ENCODE results near the gene TMEM164.
A peak's percentile ranks its signal among the peaks of the same experiment; 100 is the strongest.

TMEM164 gene

GRCh38 chrX:110042496-110042895, 39.6 kb downstream of the TMEM164 start:
- DNase-seq = no peak

DNA sequence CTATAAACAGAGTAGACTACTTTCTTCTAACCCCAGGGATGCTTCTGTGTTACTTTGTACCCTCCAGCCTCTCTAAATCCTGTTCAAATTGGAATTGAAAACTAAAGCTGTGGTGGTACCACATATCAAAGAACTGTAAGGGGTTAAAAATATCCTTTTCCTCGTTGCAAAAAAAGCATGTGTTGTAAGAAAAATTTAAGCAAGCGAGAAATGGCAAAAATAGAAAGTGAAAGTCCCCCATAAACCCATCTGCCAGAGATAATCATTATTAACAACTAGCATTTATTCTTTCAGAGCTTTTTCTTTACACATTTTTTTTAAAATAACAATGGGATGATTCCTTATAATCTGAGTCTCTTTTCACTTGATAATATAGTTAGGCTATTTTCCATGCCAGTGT, 40.6 kb downstream of the TMEM164 start:
- no peak for DNase-seq

DNA sequence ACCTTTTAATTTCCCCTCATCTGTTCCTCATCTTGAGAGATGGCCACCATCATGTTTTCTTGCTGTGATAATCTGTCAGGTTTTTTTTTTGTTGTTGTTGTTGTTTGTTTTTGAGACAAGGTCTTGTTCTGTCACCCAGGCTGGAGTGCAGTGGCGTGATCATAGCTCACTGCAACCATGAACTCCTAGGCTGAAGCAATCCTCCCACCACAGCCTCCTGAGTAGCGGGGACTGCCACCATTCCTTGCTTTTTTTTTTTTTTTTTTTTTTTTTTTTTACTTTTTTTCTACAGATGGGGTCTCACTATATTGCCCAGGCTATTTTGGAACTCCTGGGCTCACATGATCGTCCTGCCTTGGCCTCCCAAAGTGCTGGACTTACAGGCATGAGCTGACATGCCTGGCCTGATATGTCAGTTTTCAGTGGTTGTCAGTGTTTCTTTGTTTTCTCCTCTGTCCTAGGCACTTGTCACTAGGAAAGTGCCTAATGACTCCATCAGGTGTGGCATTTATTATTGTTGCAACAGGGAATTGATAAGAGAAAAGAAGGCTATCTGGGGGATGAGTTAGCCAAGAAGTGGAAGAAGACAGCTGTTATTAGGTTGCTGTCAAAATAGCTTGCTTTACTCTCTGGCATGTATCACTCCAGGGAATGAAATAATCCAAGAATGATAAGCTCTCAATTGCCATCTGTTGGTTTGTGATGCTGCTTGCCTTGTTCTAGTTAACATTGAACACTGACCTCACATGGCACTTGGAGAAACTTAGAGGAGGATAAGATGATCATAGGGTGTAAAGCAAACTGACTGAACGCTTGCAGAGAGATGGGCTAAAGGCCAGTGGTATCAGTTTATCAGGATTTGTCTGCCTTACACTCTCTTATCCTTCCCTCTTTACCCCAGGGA, 41.7 kb downstream of the TMEM164 start:
- DNase-seq = no peak

DNA sequence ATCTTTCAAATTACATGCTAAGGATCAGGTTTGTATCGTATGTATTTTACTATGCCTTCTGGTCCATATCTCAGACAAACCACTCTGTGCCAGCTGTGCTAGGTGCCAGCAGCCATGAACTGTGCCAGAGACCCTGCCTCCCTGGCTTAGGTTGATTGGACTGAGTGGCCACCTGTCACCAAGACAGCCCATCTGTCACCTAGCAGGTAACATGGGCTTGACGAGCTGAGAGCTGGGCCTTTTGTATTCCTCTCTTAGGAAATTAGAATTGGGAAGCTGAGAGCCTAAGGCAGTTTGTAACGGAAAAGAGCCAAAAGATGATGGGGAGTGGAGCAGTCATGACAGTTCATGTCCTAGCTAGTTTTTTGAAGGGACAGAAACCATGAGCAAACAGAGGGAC, 42.5 kb downstream of the TMEM164 start:
- no peak for DNase-seq

DNA sequence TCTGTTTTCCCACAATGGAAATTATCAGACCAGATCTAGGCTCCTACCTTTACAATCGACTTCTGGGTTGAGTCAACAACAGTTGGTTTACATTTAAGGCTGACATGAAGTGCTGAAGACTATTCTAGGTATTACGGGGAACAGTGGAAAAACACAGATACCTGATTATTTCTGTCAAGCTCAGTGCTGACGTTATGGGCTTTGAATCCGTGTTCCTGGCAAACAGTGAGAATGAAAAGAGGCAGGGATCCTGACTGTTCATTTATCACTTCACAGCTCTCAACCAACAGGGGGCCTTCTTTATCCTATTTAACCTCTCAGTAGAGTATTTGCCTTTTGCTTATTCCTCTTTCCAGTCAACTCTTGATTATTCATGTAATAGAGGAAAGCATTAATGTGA, 43.1 kb downstream of the TMEM164 start:
- no peak for DNase-seq

GRCh38 chrX:110046971-110047370, 44.1 kb downstream of the TMEM164 start:
- DNase-seq = no peak

DNA sequence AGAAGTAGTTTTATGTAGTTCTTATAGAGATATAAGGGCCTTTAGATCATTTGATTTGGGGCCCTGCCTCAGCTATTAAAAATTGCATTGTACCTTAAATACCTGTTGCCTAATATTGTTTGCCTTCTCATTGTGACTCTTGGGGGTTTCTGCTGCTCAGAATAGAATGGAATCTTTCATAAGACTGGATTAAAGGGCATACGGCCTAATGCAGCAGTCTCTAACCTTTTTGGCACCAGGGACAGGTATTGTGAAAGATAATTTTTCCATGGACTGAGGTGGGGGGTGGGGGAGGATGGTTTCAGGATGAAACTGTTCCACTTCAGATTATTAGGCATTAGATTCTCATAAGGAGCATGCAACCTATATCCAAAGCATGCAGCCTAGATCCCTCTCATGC, 46.2 kb downstream of the TMEM164 start:
- DNase-seq = no peak

DNA sequence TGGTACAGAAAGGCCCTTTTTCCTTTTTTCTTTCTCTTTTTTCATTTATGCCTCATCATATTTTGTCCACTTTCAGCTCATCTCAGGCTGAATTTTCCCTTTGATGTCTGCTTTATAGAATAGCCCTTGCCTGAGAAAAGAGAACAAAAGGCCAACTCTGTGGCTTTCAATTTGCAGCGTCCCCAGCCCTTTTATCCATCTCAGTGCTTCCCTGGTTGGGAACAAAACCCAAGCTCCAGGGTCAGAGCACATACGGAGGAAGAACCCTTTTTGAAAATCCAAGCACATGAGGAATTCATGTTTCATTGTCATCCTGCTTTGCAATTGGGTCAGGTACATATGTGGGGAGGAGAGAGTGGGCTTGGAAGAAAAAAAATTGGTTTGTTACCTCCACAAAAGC, 47.5 kb downstream of the TMEM164 start:
- no peak for DNase-seq

- no peak for DNase-seq
Observed at GRCh38 chrX:110050901-110051300, 48.0 kb downstream of the TMEM164 start.

GRCh38 chrX:110051559-110051958, 48.6 kb downstream of the TMEM164 start:
- no peak for DNase-seq

- no peak for DNase-seq
Observed at GRCh38 chrX:110052303-110052702, 49.4 kb downstream of the TMEM164 start.

DNA sequence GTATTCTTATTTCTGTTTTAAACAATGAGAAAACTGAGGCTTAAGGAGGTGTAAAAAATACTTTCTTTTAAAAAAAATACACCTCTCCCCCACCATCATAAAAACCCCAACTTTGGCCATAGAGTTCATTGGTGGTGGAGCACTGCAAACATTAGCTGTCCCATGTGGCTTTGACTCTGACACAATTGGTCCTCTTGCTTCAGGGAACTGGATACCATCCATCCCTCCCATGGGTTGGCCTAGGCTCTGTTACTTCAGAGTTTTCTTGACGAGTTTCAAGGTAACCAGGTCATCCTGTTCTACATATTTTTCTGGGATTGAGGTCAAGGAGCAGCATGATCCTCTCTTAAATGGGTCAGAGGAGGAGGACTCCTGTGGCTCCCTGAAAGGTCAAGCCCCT, 50.5 kb downstream of the TMEM164 start:
- no peak for DNase-seq

DNA sequence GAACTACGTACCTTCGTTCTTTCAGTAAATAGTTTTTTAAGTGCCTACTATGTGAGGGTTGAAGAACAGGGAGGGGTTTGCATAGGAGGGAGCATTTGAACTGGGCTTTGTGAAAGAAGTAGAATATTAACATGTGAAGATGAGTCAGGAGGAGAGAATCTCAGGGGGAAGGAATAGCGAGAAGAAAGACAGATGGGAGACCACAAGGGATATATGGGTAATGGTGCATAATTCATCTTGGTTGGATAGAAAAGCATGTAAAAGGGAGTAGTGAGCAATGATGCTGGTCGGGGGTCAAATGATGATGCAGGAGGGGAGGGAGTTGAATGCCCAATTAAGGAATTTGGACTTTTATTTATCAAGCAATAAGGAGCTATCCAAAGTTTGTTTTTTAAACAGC, 52.7 kb downstream of the TMEM164 start:
- DNase-seq = no peak

DNA sequence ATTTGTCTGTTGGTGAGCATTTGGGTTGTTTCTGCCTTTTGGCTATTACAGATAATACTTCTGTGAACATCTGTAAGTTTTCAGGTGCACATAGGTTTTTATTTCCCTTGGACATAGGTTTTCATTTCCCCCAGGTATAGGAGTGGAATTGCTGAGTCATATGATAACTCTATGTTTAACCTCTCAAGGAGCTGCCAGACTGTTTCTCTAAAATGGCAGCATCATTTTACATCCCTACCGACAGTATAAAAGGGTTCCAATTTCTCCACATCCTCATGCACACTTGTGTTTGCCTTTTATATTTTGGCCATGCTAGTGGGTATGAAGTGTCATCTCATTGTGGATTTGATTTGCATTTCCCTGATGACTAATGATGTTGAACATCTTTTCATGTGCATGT, 53.5 kb downstream of the TMEM164 start:
- DNase-seq = peak; percentile 82

DNA sequence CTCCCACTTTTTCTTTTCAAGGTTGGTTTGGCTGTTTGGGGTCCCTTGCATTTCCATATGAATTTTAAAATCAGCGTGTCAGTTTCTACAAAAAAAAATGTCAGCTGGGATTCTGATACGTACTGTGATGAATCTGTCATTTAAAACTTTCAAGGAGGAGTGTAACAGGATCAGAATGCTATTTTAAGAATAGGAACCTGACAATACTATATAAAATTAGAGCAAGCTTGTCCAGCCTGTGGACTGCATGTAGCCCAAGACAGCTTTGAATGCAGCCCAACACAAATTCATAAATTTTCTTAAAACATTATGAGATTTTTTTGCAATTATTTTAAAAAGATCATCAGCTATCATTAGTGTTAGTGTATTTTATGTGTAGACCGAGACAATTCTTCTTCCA, 56.5 kb downstream of the TMEM164 start:
- no peak for DNase-seq

GRCh38 chrX:110060317-110060716, 57.4 kb downstream of the TMEM164 start:
- no peak for DNase-seq

DNA sequence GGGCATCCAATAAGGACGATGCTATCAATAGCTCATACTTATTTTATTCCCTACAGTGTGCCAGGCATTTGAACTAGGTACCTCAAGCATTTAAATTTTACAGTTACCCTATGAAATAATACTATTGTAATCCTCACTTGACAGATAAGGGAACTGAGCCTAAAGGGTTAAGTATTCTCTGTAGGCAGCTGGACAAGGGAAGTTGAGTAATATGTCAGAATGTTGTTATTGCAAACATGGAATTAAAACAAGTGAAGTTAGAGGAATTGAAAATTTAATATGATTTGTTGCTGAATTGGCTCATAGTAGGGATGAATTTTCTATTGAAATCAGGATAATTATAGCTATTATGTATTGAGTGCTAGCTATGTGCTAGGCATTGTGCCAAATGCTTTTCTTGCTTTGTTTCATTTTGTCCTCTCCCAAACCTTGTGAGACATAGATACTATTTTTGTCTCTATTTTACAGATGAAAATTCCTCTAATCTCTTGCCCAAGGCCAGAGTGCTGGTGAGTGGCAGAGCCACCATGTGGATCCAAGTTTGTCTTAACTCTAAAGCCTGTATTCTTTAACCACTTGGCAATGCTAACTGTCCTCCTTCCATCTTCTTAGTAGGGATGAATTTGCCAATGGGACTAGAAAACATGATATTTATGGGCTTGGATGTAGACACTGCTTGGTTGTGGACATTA, 58.1 kb downstream of the TMEM164 start:
- no peak for DNase-seq

GRCh38 chrX:110062919-110063318, 60.0 kb downstream of the TMEM164 start:
- no peak for DNase-seq

DNA sequence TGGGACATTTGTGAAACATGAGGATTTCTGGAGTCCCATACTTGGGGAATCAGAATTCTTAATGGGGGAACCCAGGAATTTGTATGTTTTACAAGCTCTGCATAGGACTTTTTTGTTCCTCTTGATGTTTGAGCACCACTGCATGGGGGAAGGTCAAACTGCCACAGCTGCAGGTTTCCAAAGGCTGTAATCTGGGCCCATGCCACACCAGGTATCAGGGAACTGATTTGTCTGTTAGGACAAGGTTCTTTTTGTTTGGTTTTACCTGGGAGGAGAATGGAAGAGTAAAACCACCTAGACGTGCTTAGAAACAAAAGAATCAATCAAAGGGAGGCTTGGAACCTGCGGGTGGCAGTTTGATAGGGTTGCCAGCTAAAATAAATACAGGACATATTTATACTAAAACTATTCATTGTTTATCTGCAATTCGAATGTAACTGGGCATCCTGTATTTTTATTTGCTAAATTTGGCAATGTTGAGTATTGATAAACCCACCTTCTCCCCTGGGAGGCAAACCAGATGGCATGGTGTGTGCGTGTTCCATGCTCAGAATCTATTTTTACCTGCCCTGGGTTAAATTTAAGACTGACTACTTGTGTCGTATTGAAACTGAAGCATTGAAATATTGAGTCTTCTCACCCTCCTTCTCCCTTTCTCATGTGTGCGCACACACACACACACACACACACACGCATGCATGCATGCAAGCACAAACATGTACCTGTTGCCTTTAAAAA, 63.7 kb downstream of the TMEM164 start:
- no peak for DNase-seq

- no peak for DNase-seq
Observed at GRCh38 chrX:110070970-110071369, 68.1 kb downstream of the TMEM164 start.

GRCh38 chrX:110081320-110081719, 78.4 kb downstream of the TMEM164 start:
- DNase-seq = no peak

DNA sequence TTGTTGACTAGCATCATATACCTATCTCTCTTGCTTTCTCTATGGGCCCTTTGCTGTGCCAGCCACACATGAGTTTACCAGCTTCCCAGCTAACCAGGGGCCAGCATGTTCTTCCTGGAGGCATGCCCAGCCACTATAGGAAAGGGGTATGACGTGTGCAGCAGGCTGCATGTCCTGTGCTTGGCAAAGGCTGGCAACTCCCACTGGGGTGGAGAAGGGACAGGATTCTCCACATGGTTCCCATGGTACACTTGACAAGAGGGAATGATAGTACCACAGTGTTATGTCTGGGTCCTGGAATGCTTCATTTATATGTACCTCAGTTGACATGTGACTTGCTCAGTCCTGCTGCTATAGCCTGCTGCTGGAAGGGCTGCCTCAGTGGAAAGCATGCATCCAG, 78.8 kb downstream of the TMEM164 start:
- DNase-seq = no peak

GRCh38 chrX:110082161-110082560, 79.2 kb downstream of the TMEM164 start:
- peak; percentile 11 for DNase-seq
